ENCODE data around the gene RHOD.

GRCh38 chr11:67030976-67031375 lies 25.7 kb upstream of the RHOD start:
- TF ChIP-seq ZFP30 (CRISPR knock-in tag; IDR thresholded peaks at IDR 0.05) (no peak), SNAI2 (CRISPR knock-in tag; IDR thresholded peaks at IDR 0.05) (no peak), OSR1 (CRISPR knock-in tag; IDR thresholded peaks at IDR 0.05) (no peak), TSHZ2 (CRISPR knock-in tag; IDR thresholded peaks at IDR 0.05) (no peak), PATZ1 (CRISPR knock-in tag; IDR thresholded peaks at IDR 0.05; ENCODE audit: borderline replicate concordance) (no peak), CSDC2 (CRISPR knock-in tag; IDR thresholded peaks at IDR 0.05) (no peak), ARNTL (CRISPR knock-in tag; IDR thresholded peaks at IDR 0.05; ENCODE audit: borderline replicate concordance, low read depth) (no peak), TOX (CRISPR knock-in tag; IDR thresholded peaks at IDR 0.05; ENCODE audit: borderline replicate concordance) (no peak), CSRNP3 (CRISPR knock-in tag; IDR thresholded peaks at IDR 0.05) (no peak), ZNF8 (CRISPR knock-in tag; IDR thresholded peaks at IDR 0.05) (no peak), ZC3H10 (CRISPR knock-in tag; IDR thresholded peaks at IDR 0.05) (no peak), RARB (CRISPR knock-in tag; IDR thresholded peaks at IDR 0.05) (no peak)
- TF ChIP-seq, protein P1, sequence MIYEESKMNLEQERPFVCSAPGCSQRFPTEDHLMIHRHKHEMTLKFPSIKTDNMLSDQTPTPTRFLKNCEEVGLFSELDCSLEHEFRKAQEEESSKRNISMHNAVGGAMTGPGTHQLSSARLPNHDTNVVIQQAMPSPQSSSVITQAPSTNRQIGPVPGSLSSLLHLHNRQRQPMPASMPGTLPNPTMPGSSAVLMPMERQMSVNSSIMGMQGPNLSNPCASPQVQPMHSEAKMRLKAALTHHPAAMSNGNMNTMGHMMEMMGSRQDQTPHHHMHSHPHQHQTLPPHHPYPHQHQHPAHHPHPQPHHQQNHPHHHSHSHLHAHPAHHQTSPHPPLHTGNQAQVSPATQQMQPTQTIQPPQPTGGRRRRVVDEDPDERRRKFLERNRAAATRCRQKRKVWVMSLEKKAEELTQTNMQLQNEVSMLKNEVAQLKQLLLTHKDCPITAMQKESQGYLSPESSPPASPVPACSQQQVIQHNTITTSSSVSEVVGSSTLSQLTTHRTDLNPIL (CRISPR knock-in tag; IDR thresholded peaks at IDR 0.05; ENCODE audit: low read depth) = no peak

All from SK-N-SH treated with all-trans-retinoic acid at 6 μM for 48 hours (cell line).